Measurements from ENCODE around the gene GORASP2. TPM values are rescaled to one million over a fixed set of nuclear protein-coding genes. Genes with fewer than 3 reads are reported as not detected.
"Not testable (repeated sequence)": the region's sequence is repeated elsewhere in the genome, so short reads cannot be mapped to it uniquely, and the experiment has no call there.

The GORASP2 gene
- total and polyA plus RNA-seq, 11 donors, result 24.5 to 84.9 (median 62.6) TPM

- no peaks in the 10 kb centered on the region for H3K36me3 ChIP-seq
- no peaks in the 10 kb centered on the region for H3K9me3 ChIP-seq
- no peak overlapping the region for H3K27ac ChIP-seq
- WGBS, 4 donors, result 87 to 92% (median 90%) methylated on average over 6 of the region's 6 CpGs
- DNase-seq (no peak), ATAC-seq (no peak)
- TF ChIP-seq POLR2A (IDR thresholded peaks at IDR 0.05), result no peak
- TF ChIP-seq, protein P1, sequence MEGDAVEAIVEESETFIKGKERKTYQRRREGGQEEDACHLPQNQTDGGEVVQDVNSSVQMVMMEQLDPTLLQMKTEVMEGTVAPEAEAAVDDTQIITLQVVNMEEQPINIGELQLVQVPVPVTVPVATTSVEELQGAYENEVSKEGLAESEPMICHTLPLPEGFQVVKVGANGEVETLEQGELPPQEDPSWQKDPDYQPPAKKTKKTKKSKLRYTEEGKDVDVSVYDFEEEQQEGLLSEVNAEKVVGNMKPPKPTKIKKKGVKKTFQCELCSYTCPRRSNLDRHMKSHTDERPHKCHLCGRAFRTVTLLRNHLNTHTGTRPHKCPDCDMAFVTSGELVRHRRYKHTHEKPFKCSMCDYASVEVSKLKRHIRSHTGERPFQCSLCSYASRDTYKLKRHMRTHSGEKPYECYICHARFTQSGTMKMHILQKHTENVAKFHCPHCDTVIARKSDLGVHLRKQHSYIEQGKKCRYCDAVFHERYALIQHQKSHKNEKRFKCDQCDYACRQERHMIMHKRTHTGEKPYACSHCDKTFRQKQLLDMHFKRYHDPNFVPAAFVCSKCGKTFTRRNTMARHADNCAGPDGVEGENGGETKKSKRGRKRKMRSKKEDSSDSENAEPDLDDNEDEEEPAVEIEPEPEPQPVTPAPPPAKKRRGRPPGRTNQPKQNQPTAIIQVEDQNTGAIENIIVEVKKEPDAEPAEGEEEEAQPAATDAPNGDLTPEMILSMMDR (IDR thresholded peaks at IDR 0.05), result no peak
- H3K4me3 ChIP-seq, result no peak overlapping the region
- peaks cover 0 to 7% (median 0%) of the 10 kb centered on the region in 9 donors for H3K27me3 ChIP-seq
- intact Hi-C loops (cut with DNase I), result no loop called here
- H3K4me1 ChIP-seq, result no peaks in the 10 kb centered on the region
These were observed 31.9 kb upstream of the GORASP2 start for GRCh38 chr2:170897108-170897507.

GRCh38 chr2:170905864-170906263, 23.2 kb upstream of the GORASP2 start:
- TF ChIP-seq POLR2A (IDR thresholded peaks at IDR 0.05), result no peak
- TF ChIP-seq, protein P1 (IDR thresholded peaks at IDR 0.05), result no peak
- no peak for ATAC-seq
- 26 to 45% (median 40%) methylated on average over 5 of the region's 5 CpGs for WGBS, 4 donors
- H3K9me3 ChIP-seq, result peaks cover 0 to 33% (median 22%) of the 10 kb centered on the region in 12 donors
- H3K4me3 ChIP-seq, result no peak overlapping the region
- H3K4me1 ChIP-seq, result no peaks in the 10 kb centered on the region
- DNase-seq, result no peak
- intact Hi-C loops (cut with DNase I), result no loop called here
- no peaks in the 10 kb centered on the region for H3K36me3 ChIP-seq
- no peak overlapping the region for H3K27ac ChIP-seq
- H3K27me3 ChIP-seq, result peaks cover 0 to 5% (median 0%) of the 10 kb centered on the region in 9 donors

DNA sequence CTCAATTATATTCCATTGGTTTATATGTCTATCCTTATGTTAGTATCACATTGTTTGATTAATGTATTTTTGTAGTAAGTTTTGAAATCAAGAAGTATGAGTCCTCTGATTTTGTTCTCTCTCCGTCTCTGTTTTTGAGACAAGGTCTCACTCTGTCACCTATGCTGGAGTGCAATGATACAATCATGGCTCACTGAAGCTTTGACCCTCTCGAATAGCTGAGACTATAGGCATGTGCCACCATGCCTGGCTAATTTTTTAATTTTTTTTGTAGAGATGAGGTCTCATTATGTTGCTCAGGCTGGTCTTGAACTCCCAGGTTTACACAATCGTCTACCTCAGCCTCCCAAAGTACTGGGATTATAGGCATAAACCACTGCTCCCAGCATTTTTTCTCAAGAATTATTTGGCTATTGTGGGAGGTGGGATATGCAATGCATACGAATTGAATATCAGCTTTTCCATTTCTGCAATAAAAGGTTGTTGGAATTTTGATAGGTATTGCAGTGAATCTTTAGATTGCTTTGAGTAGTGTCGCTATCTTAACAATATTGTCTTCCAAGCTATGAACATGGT, 17.7 kb upstream of the GORASP2 start:
- no peak overlapping the region for H3K27ac ChIP-seq
- peaks cover 0 to 81% (median 55%) of the 10 kb centered on the region in 12 donors for H3K9me3 ChIP-seq
- H3K4me1 ChIP-seq, result no peaks in the 10 kb centered on the region
- intact Hi-C loops (cut with DNase I), result no loop called here
- H3K4me3 ChIP-seq, result no peak overlapping the region
- ATAC-seq (no peak), DNase-seq (no peak)
- WGBS, 4 donors, result 75 to 81% (median 79%) methylated on average over 5 of the region's 5 CpGs
- TF ChIP-seq, protein P1 (IDR thresholded peaks at IDR 0.05), result no peak
- no peak for TF ChIP-seq POLR2A (IDR thresholded peaks at IDR 0.05)
- no peaks in the 10 kb centered on the region for H3K36me3 ChIP-seq
- H3K27me3 ChIP-seq, result no peaks in the 10 kb centered on the region

- H3K36me3 ChIP-seq; ATAC-seq; H3K4me1 ChIP-seq; H3K27ac ChIP-seq; H3K27me3 ChIP-seq; intact Hi-C loops (cut with DNase I); DNase-seq; H3K4me3 ChIP-seq: not testable (repeated sequence)
- peaks cover 0 to 84% (median 55%) of the 10 kb centered on the region in 12 donors for H3K9me3 ChIP-seq
- WGBS, 4 donors, result 94 to 100% (median 96%) methylated on average over 1 to 17 of the region's 17 CpGs
These were observed 13.9 kb upstream of the GORASP2 start for GRCh38 chr2:170914994-170915666.

Data from heart left ventricle (tissue), 16 donors.